ENCODE measurements around the gene CA9.

DNA sequence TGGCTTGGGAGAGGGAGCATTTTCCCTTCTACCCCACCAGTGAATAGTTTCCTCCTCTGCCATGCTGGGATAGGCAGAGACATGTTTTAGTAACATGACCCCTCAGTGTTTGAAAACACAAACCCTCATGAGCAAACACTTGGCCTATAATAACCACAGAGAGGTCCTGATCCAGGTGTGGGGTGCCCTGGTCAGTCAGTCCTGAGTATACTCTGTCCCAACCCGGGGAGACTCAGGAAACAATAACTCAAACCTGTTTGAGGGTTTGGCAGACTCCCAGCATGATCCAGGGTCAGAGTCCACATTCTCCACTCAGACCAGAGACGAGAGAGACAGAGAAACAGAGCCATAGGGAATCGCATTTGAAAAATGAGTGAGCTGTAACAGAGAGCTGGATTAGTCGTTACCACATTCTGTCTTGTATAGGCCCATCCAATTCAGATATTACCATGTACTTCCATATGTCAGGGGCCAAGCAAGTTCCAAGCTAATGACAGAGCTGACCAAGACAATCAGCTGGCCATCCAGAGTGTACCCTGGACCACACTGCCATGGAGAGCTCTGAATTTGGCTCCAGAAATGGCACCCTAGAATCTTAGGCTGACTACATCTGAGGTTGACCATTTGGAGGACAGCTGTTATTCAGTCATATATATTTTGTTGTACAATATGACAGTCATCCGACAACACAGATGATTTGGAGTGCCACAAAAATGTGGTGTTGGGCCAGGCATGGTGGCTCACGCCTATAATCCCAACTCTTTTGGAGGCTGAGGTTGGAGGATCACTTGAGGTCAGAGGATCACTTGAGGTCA lies 4.2 kb upstream of the CA9 start:
- TF ChIP-seq, protein P1, sequence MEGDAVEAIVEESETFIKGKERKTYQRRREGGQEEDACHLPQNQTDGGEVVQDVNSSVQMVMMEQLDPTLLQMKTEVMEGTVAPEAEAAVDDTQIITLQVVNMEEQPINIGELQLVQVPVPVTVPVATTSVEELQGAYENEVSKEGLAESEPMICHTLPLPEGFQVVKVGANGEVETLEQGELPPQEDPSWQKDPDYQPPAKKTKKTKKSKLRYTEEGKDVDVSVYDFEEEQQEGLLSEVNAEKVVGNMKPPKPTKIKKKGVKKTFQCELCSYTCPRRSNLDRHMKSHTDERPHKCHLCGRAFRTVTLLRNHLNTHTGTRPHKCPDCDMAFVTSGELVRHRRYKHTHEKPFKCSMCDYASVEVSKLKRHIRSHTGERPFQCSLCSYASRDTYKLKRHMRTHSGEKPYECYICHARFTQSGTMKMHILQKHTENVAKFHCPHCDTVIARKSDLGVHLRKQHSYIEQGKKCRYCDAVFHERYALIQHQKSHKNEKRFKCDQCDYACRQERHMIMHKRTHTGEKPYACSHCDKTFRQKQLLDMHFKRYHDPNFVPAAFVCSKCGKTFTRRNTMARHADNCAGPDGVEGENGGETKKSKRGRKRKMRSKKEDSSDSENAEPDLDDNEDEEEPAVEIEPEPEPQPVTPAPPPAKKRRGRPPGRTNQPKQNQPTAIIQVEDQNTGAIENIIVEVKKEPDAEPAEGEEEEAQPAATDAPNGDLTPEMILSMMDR (IDR thresholded peaks at IDR 0.05; ENCODE audit: insufficient read depth, low read length): no peak
- TF ChIP-seq GABPA (IDR thresholded peaks at IDR 0.05; ENCODE audit: low read depth): no peak
- TF ChIP-seq, protein P2, sequence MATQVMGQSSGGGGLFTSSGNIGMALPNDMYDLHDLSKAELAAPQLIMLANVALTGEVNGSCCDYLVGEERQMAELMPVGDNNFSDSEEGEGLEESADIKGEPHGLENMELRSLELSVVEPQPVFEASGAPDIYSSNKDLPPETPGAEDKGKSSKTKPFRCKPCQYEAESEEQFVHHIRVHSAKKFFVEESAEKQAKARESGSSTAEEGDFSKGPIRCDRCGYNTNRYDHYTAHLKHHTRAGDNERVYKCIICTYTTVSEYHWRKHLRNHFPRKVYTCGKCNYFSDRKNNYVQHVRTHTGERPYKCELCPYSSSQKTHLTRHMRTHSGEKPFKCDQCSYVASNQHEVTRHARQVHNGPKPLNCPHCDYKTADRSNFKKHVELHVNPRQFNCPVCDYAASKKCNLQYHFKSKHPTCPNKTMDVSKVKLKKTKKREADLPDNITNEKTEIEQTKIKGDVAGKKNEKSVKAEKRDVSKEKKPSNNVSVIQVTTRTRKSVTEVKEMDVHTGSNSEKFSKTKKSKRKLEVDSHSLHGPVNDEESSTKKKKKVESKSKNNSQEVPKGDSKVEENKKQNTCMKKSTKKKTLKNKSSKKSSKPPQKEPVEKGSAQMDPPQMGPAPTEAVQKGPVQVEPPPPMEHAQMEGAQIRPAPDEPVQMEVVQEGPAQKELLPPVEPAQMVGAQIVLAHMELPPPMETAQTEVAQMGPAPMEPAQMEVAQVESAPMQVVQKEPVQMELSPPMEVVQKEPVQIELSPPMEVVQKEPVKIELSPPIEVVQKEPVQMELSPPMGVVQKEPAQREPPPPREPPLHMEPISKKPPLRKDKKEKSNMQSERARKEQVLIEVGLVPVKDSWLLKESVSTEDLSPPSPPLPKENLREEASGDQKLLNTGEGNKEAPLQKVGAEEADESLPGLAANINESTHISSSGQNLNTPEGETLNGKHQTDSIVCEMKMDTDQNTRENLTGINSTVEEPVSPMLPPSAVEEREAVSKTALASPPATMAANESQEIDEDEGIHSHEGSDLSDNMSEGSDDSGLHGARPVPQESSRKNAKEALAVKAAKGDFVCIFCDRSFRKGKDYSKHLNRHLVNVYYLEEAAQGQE (IDR thresholded peaks at IDR 0.05; ENCODE audit: insufficient replicate concordance, low read depth): no peak

All from HL-60 (cell line).